ENCODE measurements around the gene ANKS1B. TPM values are rescaled to one million over a fixed set of nuclear protein-coding genes. Genes with fewer than 3 reads are reported as not detected.

Gene ANKS1B
- polyA plus RNA-seq, 3 donors = not detected

- Histone ChIP-seq H3K4me3 (replicated peaks in 1 of 3; ENCODE audit: low read depth in 2 of 3, low read length in 3 of 3) (no peak overlapping the region), H3K9me3 (replicated peaks in 1 of 2; ENCODE audit: control insufficient read depth in 1 of 2, insufficient read depth in 1 of 2, low read length in 2 of 2) (no peaks in the 10 kb centered on the region), H3K27ac (ENCODE audit: low read depth in 1 of 2, low read length in 2 of 2) (no peak overlapping the region), H3K27me3 (ENCODE audit: control insufficient read depth in 2 of 2, insufficient read depth in 2 of 2, low read length in 2 of 2) (no peaks in the 10 kb centered on the region), H4K20me1 (ENCODE audit: insufficient read depth, low read length) (no peaks in the 10 kb centered on the region), H2AFZ (ENCODE audit: insufficient read depth, low read depth, low read length, poor library complexity, severe bottlenecking) (no peak overlapping the region), H3K79me2 (ENCODE audit: insufficient read depth, low read length) (no peaks in the 10 kb centered on the region), H3K4me2 (replicated peaks; ENCODE audit: extremely low read depth, low read length, poor library complexity, severe bottlenecking) (no peak overlapping the region), H3K36me3 (replicated peaks in 1 of 2; ENCODE audit: control insufficient read depth in 1 of 2, insufficient read depth in 2 of 2, low read length in 2 of 2) (no peaks in the 10 kb centered on the region), H3K9ac (ENCODE audit: insufficient read depth, low read length, poor library complexity, severe bottlenecking) (no peak overlapping the region), H3K4me1 (ENCODE audit: control insufficient read depth in 1 of 2, insufficient read depth in 2 of 2, low read length in 2 of 2) (no peaks in the 10 kb centered on the region)
- Mint-ChIP-seq H3K27ac (no peak overlapping the region), H3K27me3 (ENCODE audit: low read depth in 3 of 3) (peaks cover 0 to 2% (median 0%) of the 10 kb centered on the region in 3 donors), H3K4me1 (no peaks in the 10 kb centered on the region), H3K36me3 (no peaks in the 10 kb centered on the region), H3K9me3 (peaks cover 0 to 7% (median 3%) of the 10 kb centered on the region in 7 donors), H3K4me3 (no peak overlapping the region)
- intact Hi-C loops (cut with micrococcal nuclease) = no loop called here
- TF ChIP-seq, protein P1, sequence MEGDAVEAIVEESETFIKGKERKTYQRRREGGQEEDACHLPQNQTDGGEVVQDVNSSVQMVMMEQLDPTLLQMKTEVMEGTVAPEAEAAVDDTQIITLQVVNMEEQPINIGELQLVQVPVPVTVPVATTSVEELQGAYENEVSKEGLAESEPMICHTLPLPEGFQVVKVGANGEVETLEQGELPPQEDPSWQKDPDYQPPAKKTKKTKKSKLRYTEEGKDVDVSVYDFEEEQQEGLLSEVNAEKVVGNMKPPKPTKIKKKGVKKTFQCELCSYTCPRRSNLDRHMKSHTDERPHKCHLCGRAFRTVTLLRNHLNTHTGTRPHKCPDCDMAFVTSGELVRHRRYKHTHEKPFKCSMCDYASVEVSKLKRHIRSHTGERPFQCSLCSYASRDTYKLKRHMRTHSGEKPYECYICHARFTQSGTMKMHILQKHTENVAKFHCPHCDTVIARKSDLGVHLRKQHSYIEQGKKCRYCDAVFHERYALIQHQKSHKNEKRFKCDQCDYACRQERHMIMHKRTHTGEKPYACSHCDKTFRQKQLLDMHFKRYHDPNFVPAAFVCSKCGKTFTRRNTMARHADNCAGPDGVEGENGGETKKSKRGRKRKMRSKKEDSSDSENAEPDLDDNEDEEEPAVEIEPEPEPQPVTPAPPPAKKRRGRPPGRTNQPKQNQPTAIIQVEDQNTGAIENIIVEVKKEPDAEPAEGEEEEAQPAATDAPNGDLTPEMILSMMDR (IDR thresholded peaks at IDR 0.05) = no peak
- WGBS (ENCODE audit: insufficient coverage) = 100% methylated on average over 2 of the region's 2 CpGs
- DNase-seq = no peak
These were observed 966.8 kb downstream of the ANKS1B start for GRCh38 chr12:99017971-99018370.

DNA sequence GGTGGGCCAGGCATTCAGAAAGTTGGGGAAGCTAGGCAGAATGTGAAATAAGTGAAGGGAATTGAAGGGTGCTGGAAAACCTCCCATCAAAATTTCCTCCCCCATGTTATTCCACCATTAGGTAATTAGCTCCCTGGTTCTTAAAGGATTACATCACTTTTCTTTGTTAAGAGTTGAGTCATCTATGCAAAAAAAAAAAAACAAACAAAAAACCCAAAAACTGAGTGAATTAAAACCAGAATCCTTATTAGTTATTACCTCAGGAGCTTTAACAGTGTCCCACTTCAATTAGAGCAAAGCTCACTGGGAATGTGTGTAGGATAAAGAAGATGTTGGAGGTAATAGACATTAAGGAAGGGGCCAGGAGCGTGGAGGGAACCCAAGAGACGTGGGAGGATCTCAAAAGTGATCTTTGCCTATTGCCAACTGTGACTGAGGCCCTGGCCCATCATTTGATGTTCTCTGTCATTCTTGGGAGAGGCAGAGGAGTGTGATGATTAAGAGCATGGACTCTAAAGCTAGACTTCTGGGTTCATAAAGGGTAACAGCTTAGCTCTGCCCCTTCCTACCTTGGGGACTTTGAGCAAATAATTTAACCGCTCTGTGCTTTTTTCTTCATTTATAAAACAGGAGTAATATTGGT is 975.0 kb downstream of the ANKS1B start:
- Mint-ChIP-seq H3K4me1 (no peaks in the 10 kb centered on the region), H3K27me3 (ENCODE audit: low read depth in 3 of 3) (peaks cover 3 to 6% (median 3%) of the 10 kb centered on the region in 3 donors), H3K27ac (no peak overlapping the region), H3K4me3 (no peak overlapping the region), H3K36me3 (no peaks in the 10 kb centered on the region), H3K9me3 (no peaks in the 10 kb centered on the region)
- WGBS (ENCODE audit: insufficient coverage) = 88% methylated on average over 2 of the region's 3 CpGs
- Histone ChIP-seq H3K79me2 (ENCODE audit: insufficient read depth, low read length) (no peaks in the 10 kb centered on the region), H3K27ac (ENCODE audit: low read depth in 1 of 2, low read length in 2 of 2) (no peak overlapping the region), H4K20me1 (ENCODE audit: insufficient read depth, low read length) (no peaks in the 10 kb centered on the region), H3K9me3 (replicated peaks in 1 of 2; ENCODE audit: control insufficient read depth in 1 of 2, insufficient read depth in 1 of 2, low read length in 2 of 2) (no peaks in the 10 kb centered on the region), H3K9ac (ENCODE audit: insufficient read depth, low read length, poor library complexity, severe bottlenecking) (no peak overlapping the region), H3K4me2 (replicated peaks; ENCODE audit: extremely low read depth, low read length, poor library complexity, severe bottlenecking) (no peak overlapping the region), H3K27me3 (ENCODE audit: control insufficient read depth in 2 of 2, insufficient read depth in 2 of 2, low read length in 2 of 2) (no peaks in the 10 kb centered on the region), H2AFZ (ENCODE audit: insufficient read depth, low read depth, low read length, poor library complexity, severe bottlenecking) (no peak overlapping the region), H3K4me3 (replicated peaks in 1 of 3; ENCODE audit: low read depth in 2 of 3, low read length in 3 of 3) (no peak overlapping the region), H3K36me3 (replicated peaks in 1 of 2; ENCODE audit: control insufficient read depth in 1 of 2, insufficient read depth in 2 of 2, low read length in 2 of 2) (no peaks in the 10 kb centered on the region), H3K4me1 (ENCODE audit: control insufficient read depth in 1 of 2, insufficient read depth in 2 of 2, low read length in 2 of 2) (no peaks in the 10 kb centered on the region)
- TF ChIP-seq, protein P1 (IDR thresholded peaks at IDR 0.05) = no peak
- DNase-seq = no peak
- intact Hi-C loops (cut with micrococcal nuclease) = no loop called here

All from CD14-positive monocyte (primary cell).